HepG2 (cell line): ENCODE results near the gene ORC2. TPM values are rescaled to one million over a fixed set of nuclear protein-coding genes. Genes with fewer than 3 reads are reported as not detected.

Source experiments
- DPF2 ChIP-seq: sonication (generic); formaldehyde crosslinking; IDR thresholded peaks from 2 replicates; pipeline ENCODE4 v1.4.0; 2020; ENCODE audit warnings: mild to moderate bottlenecking, low read depth, missing genetic modification reagents, borderline replicate concordance
- FOSL1 ChIP-seq: sonication (generic); formaldehyde crosslinking; IDR thresholded peaks from 2 replicates; pipeline ENCODE4 v1.9.0; 2021; ENCODE audit warnings: missing genetic modification reagents, borderline replicate concordance
- HNF1A ChIP-seq, 2 experiments: sonication (generic) in 1 of 2; formaldehyde crosslinking in 1 of 2; IDR thresholded peaks; 2 replicates each; pipeline versions ENCODE4 v1.4.0 to v1.6.1; 2016 to 2020; ENCODE audit warnings: borderline replicate concordance in 1 of 2, low read depth in 1 of 2, mild to moderate bottlenecking in 1 of 2, missing genetic modification reagents in 1 of 2
- PAX8 ChIP-seq: sonication (generic); formaldehyde crosslinking; IDR thresholded peaks from 2 replicates; pipeline ENCODE4 v1.8.0; 2022; ENCODE audit warnings: mild to moderate bottlenecking, missing genetic modification reagents, borderline replicate concordance
- POLR2G ChIP-seq: fragments of 200-400 bp; formaldehyde crosslinking; IDR thresholded peaks from 2 replicates; pipeline ENCODE4 v1.6.1; 2018; ENCODE audit warnings: mild to moderate bottlenecking, low read depth, low read length, moderate library complexity
- THAP7 ChIP-seq: sonication (generic); formaldehyde crosslinking; IDR thresholded peaks from 2 replicates; pipeline ENCODE4 v1.8.1; 2023; ENCODE audit warnings: mild to moderate bottlenecking, missing genetic modification reagents
- WIZ ChIP-seq: sonication (generic); formaldehyde crosslinking; IDR thresholded peaks from 2 replicates; pipeline ENCODE4 v1.5.1; 2020; ENCODE audit warnings: mild to moderate bottlenecking, missing genetic modification reagents
- ZFP36L1 ChIP-seq: sonication (generic); formaldehyde crosslinking; IDR thresholded peaks from 2 replicates; pipeline ENCODE4 v1.8.0; 2022; ENCODE audit warnings: mild to moderate bottlenecking, missing genetic modification reagents, moderate library complexity
- ZNF280D ChIP-seq: sonication (generic); formaldehyde crosslinking; IDR thresholded peaks from 2 replicates; pipeline ENCODE4 v1.5.1; 2020; ENCODE audit warnings: mild to moderate bottlenecking, missing genetic modification reagents
- ZNF292 ChIP-seq: sonication (generic); formaldehyde crosslinking; IDR thresholded peaks from 2 replicates; pipeline ENCODE4 v1.8.1; 2022; ENCODE audit warnings: mild to moderate bottlenecking, low read depth, missing genetic modification reagents, borderline replicate concordance
- ZNF570 ChIP-seq: sonication (generic); formaldehyde crosslinking; IDR thresholded peaks from 2 replicates; pipeline ENCODE4 v1.4.0; 2020; ENCODE audit warnings: mild to moderate bottlenecking, missing genetic modification reagents, borderline replicate concordance
- ZNF577 ChIP-seq: sonication (generic); formaldehyde crosslinking; IDR thresholded peaks from 2 replicates; pipeline ENCODE4 v1.4.0; 2020; ENCODE audit warnings: mild to moderate bottlenecking, low read depth, missing genetic modification reagents, borderline replicate concordance
- ZNF589 ChIP-seq: sonication (generic); formaldehyde crosslinking; conservative IDR thresholded peaks from 2 replicates; pipeline ENCODE4 v1.8.0; 2022; ENCODE audit warnings: mild to moderate bottlenecking, moderate library complexity, missing genetic modification reagents
- polyA plus RNA-seq, 8 experiments: library from polyadenylated mRNA; depleted of rRNA in 3 of 8; stranded (reverse) in 7 of 8; unstranded in 1 of 8; fragments of >200 nt; fragmentation: Illumina TruSeq in 4 of 8; extraction: Trizol in 4 of 8; gene quantifications; 2 replicates each; pipeline versions ENCODE4 v1.2.1 to v1.2.3, GENCODE V29; 2011 to 2016; ENCODE audit warnings: low read depth in 4 of 8, missing spikeins in 1 of 8, mixed read lengths in 1 of 8; ENCODE audit not compliant: insufficient read depth in 1 of 8
- total RNA-seq, 5 experiments: library from RNA; depleted of rRNA; stranded (reverse); fragments of >200 nt; fragmentation: Illumina TruSeq; extraction: Trizol; gene quantifications; 2 replicates each; pipeline ENCODE4 v1.2.3, GENCODE V29; 2016; ENCODE audit warnings: low read depth in 1 of 5
- TF ChIP-seq, protein P1 (sequence below): sonication (generic); formaldehyde crosslinking; IDR thresholded peaks from 2 replicates; pipeline ENCODE4 v1.5.0; 2020; ENCODE audit warnings: missing genetic modification reagents
- TF ChIP-seq, protein P2 (sequence below): sonication (generic); formaldehyde crosslinking; IDR thresholded peaks from 2 replicates; pipeline ENCODE4 v1.4.0; 2020; ENCODE audit warnings: mild to moderate bottlenecking, missing genetic modification reagents

ORC2 gene
- total and polyA plus RNA-seq, 2 of the 13 experiments (the other 11 are each of a cell fraction or from before 2014, with no cell fraction given), result 19.3 to 73.5 TPM

GRCh38 chr2:200864176-200865034 is 99.1 kb downstream of the ORC2 start, which contains the start of gene CLK1 (continued):
- TF ChIP-seq FOSL1 (CRISPR knock-in tag) (peak; percentile 68; the same call in 1 of the 2 replicates), DPF2 (CRISPR knock-in tag) (0 out of 2 replicates have a peak, but pooled peaks have one; percentile 27), POLR2G (peak; percentile 99), ZFP36L1 (CRISPR knock-in tag) (peak; percentile 22; the same call in 1 of the 2 replicates), ZNF589 (CRISPR knock-in tag) (peak; percentile 98), ZNF570 (CRISPR knock-in tag) (peak; percentile 77; the same call in 1 of the 2 replicates), ZNF577 (CRISPR knock-in tag) (no peak; the same call in 1 of the 2 replicates), WIZ (CRISPR knock-in tag) (peak; percentile 74; the same call in 1 of the 2 replicates), ZNF280D (no peak; the same call in none of the 2 replicates), PAX8 (peak; percentile 88; the same call in 1 of the 2 replicates), HNF1A (IDR thresholded peaks at IDR 0.05; ENCODE audit: low read depth) (no peak), HNF1A (CRISPR knock-in tag; IDR thresholded peaks at IDR 0.05; ENCODE audit: borderline replicate concordance) (peak; percentile 84; the same call in 1 of the 2 replicates), THAP7 (CRISPR knock-in tag) (peak; percentile 91), ZNF292 (CRISPR knock-in tag) (no peak)
- TF ChIP-seq, protein P1, sequence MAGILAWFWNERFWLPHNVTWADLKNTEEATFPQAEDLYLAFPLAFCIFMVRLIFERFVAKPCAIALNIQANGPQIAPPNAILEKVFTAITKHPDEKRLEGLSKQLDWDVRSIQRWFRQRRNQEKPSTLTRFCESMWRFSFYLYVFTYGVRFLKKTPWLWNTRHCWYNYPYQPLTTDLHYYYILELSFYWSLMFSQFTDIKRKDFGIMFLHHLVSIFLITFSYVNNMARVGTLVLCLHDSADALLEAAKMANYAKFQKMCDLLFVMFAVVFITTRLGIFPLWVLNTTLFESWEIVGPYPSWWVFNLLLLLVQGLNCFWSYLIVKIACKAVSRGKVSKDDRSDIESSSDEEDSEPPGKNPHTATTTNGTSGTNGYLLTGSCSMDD (CRISPR knock-in tag), result peak; percentile 95
- TF ChIP-seq, protein P2, sequence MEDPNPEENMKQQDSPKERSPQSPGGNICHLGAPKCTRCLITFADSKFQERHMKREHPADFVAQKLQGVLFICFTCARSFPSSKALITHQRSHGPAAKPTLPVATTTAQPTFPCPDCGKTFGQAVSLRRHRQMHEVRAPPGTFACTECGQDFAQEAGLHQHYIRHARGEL, result peak; percentile 89
